Cerebellar cortex (tissue), 1 donor: Measurements from ENCODE around the gene GDF15.
"Not testable (repeated sequence)": the region's sequence is repeated elsewhere in the genome, so short reads cannot be mapped to it uniquely, and the experiment has no call there.

Experiments
- DNase-seq: peaks from one replicate; pipeline ENCODE4 v3.0.0-alpha.2; 2015; ENCODE audit warnings: low spot score

Gene GDF15

GRCh38 chr19:18392417-18392816, 6.5 kb downstream of the GDF15 start:
- no peak for DNase-seq

DNA sequence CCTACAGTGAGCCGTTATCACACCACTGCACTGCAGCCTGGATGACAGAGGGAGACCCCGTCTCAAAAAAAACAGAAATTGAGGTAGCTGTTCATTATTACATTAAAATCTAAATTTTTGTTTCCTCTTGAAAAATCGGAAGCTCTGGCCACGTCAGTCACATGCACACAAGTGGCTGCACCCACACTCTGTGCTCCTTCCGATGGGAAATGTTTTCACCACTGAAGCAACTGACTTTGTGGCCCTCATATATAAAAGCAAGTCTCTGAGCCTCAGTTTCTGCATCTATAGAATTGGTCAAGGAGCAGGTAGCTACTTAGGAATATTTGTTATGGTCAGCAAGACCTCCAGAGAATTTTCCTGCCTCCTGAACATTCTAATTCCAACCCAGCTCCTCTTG, 7.0 kb downstream of the GDF15 start:
- DNase-seq: no peak

- DNase-seq: no peak
Observed at GRCh38 chr19:18393836-18394235, 7.9 kb downstream of the GDF15 start.

- no peak for DNase-seq
Observed at GRCh38 chr19:18396471-18397241, 10.7 kb downstream of the GDF15 start.

DNA sequence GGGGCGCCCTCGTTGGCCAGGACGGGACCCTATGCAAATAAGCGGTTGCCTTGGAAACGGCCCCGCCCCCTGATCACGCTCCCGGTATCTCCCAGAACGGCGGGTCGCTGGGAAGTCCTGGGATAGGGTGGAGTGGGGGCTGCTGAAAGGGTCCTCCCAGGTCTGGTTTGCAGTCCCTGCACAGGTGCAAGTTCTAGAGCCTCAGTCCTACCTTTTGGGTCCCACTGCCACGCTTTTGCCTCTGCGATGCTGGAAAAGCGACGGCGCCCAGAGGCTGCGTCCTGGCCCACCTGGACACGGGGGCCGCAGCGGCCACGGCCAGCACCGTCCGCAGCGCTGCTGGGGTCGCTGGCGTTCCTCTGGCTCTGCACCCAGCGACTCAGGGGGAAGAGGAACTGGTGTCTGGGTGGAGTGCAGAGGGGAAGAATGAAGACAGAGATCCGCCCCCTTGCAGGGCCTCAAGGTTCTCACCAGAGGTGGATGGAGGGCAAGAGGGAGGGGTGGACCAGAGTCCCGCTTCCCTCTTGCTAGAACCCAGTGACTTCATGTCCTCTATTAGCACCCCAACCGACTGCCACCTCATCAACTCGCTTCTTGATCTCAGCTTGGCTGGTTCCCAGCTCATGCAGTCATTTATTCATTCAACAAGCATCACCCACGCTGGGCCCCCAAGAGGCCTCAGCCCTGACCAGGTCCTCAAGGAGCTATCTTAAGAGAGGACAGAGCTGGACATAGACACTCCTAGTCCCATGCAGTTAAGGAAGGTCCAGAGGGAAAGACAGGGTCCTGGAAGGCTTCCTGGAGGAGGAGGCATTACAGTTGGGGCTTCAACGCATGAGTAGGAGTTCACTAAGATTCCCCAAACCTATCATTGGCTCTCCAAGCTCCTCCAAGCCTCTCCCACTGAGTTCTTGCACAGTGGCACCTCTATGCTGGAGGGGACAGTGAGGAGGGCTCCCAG, 11.6 kb downstream of the GDF15 start, which contains the start of gene LRRC25:
LRRC25 (minus strand) TSS at position 381 of the 961 bp plus-strand sequence. CDS start 659 bp downstream, outside the sequence.
- DNase-seq: no peak

DNA sequence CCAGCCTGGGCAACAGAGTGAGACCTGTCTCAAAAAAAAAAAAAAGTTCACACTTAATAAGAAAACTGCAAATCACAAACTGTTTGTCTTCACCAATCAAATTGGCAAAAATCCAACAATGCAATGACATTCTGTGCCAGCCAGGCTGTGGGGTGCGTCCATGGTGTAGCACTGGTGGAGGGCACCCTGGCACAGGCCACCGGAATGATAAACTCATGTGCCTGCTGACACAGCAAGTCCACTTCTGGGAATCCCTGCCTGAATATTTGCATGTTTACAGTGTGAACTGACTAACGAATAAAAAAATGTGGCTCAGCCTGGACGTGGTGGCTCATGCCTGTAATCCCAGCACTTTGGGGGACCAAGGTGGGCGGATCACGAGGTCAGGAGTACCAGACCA, 13.1 kb downstream of the GDF15 start:
- no peak for DNase-seq

DNA sequence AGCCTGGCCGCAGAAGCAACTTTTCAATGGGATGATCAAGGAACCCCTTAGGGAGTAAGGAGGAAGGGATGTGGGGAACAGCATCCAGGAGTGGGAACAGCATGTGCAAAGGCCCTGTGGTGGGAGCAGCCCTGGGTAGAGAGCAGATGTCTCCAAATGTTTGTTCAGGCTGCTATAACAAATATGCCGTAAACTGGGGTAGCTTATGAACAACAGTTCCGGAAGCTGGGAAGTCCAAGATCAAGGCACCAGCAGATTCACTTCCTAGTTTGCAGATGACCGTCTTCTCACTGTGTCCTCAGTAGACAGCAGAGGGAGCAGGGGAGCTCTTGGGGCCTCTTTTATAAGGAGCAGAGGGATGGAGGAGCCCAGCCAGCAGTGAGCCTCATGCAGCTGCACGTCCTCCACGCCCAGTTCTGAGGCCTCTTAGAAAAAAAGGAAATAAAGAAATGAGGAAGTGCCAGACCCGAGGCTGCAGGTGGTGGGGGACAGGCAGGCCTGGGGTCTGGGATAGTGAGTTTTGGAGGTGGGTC, 15.7 kb downstream of the GDF15 start:
- DNase-seq: peak; percentile 68

DNA sequence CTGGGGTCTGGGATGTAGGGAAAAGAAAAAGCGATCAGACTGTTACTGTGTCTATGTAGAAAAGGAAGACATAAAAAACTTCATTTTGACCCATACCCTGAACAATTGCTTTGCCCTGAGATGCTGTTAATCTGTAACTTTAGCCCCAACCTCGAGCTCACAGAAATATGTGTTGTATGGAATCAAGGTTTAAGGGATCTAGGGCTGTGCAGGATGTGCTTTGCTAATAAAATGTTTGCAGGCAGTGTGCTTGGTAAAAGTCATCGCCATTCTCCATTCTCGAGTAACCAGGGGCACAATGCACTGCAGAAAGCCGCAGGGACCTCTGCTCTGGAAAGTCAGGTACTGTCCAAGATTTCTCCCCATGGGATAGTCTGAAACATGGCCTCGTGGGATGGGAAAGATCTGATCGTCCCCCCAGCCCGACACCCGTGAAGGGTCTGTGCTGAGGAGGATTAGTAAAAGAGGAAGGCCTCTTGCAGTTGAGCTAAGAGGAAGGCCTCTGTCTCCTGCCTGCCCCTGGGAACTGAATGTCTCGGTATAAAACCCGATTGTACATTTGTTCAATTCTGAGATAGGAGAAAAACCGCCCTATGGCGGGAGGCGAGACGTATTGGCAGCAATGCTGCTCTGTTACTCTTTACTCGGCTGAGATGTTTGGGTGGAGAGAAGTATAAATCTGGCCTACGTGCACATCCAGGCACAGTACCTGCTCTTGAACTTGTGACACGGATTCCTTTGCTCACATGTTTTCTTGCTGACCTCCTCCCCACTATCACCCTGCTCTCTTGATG, 16.7 kb downstream of the GDF15 start:
- not testable (repeated sequence) for DNase-seq

GRCh38 chr19:18405754-18406153, 19.8 kb downstream of the GDF15 start:
- not testable (repeated sequence) for DNase-seq

- no peak for DNase-seq
Observed at GRCh38 chr19:18406749-18407148, 20.8 kb downstream of the GDF15 start.

GRCh38 chr19:18408053-18408476, 22.1 kb downstream of the GDF15 start:
- peak; percentile 38 for DNase-seq

- no peak for DNase-seq
Observed at GRCh38 chr19:18412610-18413239, 26.8 kb downstream of the GDF15 start.

DNA sequence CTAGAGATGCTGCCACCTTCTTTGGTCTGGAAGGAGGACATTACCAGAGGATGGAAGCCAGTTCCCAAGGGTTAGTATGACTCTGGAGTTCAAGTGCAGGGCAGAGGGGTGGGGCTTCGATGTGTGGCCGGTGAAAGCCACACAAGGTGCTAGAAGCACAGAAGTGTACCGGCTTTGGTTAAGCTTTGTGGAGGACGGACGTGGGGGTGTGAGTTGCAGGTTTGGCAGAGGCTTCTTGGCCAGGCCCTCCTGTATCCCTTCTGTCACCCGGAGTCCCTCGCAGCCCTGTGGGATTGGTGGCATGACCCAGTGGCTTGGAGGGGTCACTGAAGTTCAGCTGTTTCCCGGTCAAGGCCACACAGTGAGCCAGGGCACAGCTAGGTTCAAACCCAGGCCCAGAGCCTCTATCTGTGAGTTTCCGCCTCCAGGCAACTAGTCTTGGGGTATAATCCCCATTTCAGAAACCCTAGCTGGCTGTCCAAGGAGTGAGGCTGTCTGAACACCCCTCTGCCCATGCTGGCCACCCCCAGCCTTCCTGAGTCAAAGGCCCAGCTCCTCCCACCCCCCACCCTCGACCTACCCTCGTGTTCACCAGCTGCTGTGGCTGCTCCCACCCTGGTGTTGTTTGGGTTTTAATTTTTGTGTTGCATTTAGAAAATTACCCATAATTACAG, 28.7 kb downstream of the GDF15 start:
- DNase-seq: peak; percentile 60

GRCh38 chr19:18415178-18415867, 29.4 kb downstream of the GDF15 start:
- DNase-seq: no peak

DNA sequence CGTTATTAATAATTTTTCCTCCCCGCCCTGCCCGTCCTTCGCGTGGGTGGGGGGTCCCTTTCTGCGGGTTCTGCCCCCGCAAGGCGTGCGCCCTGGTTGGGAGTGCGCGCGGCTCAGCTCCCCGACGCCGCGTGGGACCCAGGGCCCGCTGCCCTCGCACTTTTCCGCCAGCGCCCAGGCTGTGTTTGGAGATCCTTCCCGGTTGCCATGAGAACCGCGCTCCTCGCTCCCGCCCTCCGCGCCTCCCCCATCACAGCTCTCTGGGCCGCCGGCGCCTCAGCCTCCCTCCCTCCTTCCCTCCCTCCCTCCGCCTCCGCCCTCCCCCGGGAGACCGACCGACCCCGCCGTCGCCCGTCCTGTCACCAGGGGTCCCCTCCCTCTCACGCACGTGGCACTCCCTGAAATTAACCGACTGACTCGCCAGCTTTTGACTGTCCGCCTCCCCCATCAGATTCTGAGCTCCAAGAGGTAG, 30.9 kb downstream of the GDF15 start:
- peak; percentile 84 for DNase-seq

GRCh38 chr19:18417250-18418028, 31.5 kb downstream of the GDF15 start:
- peak; percentile 83 for DNase-seq

DNA sequence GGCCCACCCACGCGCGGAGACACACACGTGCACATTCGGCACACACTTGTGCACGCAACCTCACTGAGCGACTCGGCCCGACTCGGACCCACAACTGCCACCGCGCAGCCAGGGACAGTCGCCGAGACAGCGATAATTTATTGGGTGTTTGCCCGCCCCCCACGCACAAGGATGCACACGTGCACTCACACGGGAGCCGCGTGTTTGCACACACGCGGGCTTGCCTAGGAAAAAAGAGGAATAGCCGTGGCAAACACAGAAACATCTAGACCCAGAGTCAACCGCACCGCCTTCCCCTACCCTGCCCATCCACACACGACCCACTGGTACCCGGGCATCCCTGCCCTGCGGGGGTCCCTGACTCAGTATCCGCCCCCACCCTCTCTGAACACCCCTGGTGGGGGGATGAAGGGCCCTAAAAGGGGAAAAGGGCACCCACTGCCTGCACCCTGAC, 32.1 kb downstream of the GDF15 start:
- no peak for DNase-seq

DNA sequence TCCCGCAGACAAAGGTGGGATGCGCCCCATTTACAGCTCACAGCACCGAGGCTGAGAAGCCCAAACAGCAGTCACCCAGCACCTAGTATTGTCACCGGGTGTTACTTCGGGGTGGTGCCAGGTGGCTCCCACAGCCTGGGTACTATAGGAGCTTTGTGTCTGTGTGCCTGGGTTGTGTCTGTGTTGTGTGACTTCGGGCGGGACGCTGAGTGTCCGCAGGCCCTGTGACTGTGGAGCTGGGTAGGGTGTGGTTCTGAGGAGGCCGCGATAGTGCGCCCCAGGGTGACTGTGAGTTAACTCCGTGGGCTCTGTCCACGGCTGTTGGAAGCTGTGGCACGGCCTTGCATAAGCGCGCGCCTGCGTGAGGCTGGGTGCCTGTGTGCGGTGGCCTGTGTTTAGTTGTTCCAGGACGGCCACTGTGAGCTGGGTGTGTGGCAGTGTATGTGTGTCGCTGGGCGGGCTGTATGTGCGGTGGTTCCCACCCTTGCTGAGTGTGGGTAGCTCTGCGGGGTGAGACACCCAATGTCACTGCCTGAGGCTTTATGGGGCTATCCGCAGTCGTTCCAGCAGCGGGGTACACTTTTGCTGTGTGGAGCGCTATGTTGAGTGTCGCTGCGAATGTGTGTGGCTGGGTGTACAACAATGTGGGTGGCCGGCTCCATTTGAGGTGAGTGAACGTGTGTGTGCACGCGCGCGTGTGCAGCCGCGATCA, 32.7 kb downstream of the GDF15 start:
- peak; percentile 57 for DNase-seq
